Stimulated activated CD8-positive, alpha-beta memory T cell treated with anti-CD3 and anti-CD28 coated beads, Interleukin-15, amount 100 ng/mL, for 1 hour (primary cell): Measurements from ENCODE around the gene CDHR1.
"Not testable (repeated sequence)": the region's sequence is repeated elsewhere in the genome, so short reads cannot be mapped to it uniquely, and the experiment has no call there.

Experiments used
- DNase-seq: peaks from one replicate; pipeline ENCODE4 v3.0.0-alpha.2; 2020; ENCODE audit warnings: low read depth

The CDHR1 gene

DNA sequence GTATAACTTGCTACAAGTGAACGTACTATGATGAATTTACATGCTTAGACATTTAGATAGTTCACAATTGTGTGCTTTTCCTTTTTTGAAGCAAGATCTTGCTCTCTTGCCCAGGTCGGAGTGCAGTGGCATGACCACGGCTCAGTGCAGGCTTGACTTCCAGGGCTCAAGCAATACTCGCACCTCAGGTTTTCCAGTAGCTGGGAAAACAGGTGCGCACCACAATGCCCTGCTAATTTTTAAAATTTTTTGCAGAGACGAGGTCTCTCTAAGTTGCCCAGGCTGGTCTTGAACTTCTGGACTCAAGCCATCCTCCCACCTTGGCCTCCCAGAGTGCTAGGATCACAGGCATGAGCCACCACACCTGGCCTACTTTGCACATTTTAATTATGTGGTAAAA lies 18.9 kb upstream of the CDHR1 start:
- DNase-seq = no peak

DNA sequence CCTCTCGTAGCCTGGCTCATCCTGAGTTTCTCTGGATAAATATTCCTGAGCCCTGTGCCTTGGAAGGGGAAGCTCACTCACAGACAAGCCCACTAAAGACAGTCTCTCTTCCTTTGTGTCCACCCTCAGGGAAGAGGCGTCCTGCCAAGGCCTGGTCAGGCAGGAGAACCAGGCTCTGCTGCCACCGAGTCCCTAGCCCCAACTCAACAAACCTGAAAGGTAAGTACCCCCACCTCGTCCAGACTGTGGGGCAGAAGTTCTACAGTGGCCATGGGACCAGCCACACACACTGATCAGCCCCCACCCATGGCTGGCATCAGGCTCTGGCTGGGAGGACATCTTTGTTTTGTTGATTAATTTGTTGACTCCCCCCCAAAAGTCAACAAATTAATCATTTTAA lies 18.0 kb upstream of the CDHR1 start:
- no peak for DNase-seq

DNA sequence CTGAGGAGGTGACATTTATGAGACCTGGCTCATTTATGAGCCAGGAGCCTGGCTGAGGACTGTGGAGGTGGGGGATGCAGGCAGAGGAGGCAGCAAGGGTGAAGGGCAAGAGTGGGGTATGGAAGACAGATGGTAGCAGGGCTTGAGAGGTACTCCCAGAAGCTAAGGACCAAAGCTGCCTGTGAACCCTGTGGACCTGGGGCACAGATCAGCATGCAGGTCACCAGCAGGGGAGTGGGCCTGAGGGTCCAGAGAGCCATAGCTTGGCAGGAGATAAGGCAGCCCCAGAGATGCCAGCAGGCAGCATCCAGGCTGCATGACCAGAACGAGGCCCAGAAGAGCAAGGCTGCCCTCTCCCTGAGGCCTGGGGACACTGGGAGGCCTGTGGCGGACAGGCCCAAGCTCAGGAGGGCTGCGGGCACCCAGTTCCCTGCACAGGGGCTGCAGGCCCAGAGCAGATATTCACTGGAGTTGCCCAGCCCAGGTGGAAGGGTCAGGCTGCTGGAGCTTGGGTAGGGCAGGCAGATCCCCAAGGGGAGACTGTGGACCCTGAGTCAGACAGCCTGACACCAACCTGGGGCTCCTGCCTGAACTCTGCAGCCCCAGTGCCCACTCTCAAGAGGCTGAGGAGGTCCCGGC lies 17.4 kb upstream of the CDHR1 start:
- DNase-seq = no peak

DNA sequence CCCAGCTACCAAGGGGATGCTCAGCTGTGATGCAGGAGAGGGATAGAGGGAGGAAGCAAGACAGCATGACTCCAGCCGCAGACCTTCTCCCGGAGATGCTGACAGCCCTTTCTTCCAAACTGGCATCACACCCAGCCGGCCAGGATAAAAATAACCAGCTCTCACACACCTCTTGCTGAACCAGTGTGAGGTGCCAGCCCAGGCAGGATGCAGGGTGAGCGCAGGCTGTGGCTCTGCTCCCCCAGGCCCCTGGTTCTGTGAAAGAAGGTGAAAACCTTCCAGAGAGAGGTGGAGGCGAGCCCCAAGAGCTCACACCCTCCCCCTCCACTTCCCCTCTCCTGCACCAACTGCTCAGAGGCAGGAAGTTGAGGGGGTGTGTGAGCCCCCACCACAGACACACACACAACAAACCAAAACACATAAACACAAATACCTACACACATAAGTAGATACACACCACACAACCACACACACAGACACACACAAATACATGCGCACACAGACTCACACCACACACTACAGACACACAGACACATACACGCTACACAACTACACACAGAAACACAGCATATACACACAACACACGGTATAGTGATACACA lies 16.7 kb upstream of the CDHR1 start:
- no peak for DNase-seq

DNA sequence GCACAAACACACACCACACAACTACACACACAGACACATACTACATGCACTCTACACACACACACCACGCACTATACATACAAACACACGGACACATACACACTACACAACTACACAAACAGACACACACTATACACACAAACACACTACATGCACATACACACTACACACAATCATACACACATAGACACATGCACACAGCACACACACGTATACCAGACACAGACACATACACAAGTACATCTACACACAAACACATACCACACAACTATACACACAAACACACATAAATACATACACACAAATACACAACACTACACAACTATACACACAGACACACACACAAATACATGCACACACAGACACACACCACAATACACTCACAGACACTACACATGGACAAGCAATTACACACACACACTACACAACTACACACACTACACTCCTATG lies 16.2 kb upstream of the CDHR1 start:
- DNase-seq = no peak

DNA sequence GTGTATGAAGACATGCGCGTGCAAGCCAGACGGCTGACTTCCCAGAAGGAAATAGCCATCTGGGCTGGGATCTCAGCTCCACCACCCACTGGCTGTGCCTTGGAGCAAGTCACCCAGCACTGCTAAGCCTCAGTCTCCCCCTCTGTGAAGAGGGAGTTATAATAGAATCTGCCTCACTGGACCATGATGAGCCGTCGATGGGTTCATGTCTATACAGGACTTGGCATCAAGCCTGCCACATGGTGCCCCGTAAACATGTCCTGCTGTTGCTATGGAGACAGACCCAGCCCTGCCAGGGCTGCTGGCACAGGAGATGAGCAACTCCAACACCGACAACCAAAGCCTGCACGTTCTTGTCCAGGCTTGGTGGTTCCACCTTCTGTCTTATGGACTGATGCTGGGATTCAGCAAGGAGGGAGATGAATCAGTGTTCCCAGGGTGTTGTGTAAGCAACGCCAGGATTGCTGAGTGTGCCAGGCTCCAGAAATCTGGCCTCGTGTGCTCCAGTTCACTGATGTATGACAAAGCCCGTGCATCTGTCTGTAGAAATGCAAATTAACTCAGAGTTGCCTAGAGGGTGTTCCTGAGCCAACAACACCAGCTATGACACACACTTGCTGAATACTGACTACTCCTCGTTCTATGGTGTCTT lies 15.2 kb upstream of the CDHR1 start:
- DNase-seq = no peak

DNA sequence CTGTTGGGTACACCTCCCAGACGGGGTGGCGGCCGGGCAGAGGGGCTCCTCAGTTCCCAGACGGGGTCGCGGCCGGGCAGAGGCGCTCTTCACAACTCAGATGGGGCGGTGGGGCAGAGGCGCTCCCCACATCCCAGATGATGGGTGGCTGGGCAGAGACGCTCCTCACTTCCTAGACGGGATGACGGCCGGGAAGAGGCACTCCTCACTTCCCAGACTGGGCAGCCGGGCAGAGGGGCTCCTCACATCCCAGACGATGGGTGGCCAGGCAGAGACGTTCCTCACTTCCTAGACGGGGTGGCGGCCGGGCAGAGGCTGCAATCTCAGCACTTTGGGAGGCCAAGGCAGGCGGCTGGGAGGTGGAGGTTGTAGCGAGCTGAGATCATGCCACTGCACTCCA lies 14.0 kb upstream of the CDHR1 start:
- DNase-seq = not testable (repeated sequence)

DNA sequence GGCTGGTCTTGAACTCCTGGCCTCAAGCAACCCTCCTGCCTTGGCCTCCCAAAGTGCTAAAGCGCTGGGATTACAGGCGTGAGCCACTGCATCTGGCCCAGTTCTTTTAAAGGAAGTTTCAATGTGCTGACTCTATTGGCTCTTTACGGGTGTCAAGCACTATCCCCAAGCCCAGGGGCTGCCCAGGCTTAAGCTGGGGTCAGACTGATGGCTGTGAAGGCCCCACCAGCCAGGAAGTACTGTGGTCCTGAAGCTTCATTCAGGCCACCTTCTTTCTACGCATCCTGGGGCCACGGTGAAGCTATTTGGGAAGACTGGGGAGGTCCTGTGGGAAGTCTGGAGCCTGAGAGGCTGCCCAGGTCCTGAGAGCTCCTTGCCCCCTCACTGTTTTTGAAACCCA lies 12.7 kb upstream of the CDHR1 start:
- no peak for DNase-seq

DNA sequence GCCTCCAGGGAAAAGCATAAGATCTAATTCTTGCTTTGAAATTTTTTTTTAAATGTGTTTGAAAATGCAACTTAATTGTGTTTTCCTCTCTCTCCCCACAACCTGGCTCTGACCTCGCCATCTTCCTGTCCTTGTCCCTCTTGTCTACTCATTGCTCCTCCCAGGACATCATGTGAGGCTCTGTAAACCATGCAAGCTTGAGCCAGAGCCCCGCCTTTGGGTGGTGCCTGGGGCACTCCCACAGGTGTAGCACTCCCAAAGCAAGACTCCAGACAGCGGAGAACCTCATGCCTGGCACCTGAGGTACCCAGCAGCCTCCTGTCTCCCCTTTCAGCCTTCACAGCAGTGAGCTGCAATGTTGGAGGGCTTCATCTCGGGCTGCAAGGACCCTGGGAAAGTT lies 9.8 kb upstream of the CDHR1 start:
- no peak for DNase-seq

DNA sequence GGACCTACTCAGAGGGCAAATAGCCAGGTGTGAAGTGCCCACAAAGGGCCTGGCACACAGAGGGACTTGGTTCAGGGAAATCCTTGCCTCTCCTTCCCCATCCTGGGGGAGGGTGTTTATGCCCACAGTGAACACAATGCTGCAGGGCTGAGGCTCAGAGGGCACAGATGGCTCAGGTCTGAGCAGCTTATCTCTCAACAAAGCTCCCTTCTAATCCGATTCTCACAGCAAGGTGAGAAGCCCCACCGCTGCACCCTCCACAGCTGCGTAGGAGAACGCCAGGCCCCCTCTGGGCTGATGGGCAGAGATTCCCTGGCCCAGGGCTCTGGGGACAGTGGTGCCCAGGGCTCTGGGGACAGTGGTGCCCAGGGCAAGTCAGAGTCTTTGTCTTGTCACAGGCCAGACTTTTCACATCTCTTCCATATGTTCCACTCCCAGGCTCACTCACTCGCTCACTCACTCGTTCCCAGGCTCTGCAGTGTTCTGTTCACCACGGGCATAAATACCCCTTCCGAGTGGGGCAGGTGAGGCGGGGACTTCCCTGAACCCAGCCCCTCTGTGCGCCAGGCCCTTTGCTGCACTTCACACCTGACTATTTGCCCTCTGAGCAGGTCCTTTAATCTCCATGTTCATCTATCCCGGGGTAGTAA lies 8.7 kb upstream of the CDHR1 start:
- DNase-seq = no peak

DNA sequence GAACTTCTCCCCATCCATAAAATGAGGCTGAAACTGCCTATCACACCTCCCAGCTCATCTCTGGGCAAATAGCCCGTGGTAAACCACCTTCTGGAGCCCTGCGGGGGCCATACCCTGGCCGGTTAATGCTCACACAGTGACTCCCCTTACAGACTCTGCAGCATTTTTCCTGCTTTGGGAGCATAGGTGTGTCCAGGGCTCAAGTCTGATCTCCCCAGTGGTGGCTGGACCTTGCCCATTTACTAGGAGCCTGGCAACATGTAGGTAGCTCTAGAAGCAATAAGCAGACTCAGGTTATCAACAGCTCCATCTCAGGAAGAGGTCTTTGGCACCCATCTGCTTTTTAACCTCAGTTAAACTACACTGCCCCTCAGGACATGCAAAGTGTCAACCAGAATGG lies 5.5 kb upstream of the CDHR1 start:
- DNase-seq = no peak

DNA sequence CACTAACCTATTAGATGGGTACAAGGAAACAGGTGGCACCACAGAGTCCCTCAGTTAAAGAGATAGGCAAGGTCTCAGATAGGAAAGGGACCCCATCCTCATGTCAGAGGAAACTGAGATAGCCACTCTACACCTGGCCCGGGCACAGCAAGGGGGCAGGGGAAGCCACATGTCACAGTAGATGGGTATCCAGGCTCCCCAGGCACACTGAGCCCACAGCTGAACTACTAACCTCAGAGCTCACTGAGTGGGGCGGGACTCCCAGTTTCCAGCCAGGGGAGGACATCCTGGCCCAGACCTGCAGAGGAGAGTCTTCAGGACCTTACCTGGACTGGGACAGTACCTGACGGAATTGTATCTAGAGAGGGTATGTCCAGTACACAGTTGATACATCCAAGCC lies 3.7 kb upstream of the CDHR1 start:
- no peak for DNase-seq

DNA sequence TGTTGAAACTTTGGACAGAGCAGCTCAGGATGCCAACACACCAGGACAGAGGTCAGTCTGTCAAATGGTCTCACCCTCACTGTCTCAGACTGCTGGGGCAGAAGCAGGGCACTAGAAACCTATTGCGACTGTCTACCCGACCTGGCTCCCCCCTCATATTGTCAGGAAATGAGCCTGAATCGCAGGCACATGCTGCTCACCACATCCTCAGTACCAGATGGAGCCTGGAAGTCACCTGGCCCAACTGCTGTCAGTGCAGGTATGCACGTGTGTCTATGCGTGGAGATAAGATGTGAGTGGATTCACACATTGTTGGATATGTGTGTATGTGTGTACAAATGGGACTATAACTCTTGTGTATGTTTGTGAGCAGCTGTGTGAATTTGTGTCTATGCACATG lies 3.2 kb upstream of the CDHR1 start:
- DNase-seq = no peak

DNA sequence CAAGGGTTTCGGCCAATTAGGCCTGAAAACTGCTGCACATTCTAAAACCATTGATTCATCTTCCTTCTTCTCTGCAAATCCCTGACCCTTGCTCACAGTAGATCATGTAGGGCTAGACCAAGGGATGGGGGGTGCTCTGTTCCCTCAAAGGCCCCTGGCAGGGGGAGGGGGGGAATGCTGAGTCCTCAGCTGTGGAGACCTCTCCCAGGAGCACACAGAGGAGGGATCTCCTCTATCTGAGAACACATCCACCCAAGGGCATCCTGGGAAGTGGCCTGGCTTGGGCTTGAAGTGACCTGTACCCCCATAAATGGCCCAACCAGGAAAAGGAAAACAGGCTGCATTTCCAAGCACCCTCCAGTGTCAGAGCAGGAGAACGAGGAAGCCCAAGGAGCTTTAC lies 1.0 kb upstream of the CDHR1 start:
- no peak for DNase-seq

DNA sequence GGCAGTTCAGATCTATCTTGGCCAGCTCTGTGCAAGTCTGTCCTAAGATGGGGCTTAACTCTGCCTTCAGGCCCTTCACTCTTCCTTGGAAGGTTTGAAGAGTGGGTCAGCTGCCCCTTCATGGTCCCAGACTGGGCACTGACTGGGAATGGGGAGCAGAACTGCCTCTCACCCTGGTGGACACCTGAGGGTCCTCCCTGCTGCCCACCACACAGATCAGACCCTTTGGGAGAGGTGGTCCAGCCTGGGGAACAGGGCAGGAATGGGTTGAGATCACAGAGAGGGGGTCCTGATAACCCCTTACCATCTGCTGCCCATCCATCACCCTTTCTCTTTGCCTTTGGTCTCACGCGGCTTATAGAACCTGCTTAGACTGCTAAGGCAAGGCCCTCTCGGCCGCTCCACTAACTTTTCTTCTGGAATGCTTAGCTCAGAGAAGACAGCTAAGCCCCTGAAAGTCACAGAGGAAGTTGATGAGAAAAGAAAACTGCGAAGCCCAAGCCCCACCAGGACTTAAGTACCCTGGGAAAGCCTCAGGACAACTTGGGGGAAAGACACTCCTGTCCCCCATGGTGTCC lies 402 bp upstream of the CDHR1 start:
- DNase-seq = no peak

DNA sequence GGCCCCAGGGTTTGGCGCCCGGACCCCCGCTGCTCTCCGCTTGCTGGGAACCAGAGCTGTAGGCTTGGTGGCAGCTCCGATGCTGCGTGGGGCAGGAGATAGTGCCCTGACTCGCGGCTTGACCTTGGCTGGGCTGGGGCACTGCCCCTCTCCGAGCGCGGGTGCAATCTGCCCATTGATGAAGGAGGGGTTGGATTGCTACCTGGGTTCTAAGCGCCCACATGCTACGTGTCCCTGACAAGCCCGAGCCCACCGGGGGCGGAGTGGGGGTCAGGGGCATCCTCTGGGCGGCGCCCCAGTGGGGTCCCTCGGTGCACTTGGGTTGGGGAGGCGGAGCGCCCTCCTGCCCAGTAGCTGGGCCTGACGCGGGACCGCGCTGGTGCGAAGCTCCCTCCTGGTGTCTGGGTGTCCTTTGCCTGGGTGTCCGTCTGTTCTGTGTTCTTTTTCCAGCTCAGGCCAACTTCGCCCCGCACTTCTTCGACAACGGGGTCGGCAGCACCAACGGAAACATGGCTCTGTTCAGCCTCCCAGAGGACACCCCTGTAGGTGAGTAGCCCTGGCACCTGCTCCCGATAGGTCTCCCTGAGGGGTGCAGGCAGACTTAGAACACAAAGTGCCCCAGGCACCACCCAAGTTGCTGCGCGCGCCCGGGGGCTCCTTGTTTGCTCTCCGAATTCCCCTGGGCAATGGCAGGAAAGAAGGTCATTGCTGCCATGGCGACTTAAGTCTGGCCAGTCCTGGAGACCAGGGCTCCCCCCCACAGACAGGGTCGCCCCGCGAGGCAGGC lies 900 bp downstream of the CDHR1 start:
- DNase-seq = no peak

DNA sequence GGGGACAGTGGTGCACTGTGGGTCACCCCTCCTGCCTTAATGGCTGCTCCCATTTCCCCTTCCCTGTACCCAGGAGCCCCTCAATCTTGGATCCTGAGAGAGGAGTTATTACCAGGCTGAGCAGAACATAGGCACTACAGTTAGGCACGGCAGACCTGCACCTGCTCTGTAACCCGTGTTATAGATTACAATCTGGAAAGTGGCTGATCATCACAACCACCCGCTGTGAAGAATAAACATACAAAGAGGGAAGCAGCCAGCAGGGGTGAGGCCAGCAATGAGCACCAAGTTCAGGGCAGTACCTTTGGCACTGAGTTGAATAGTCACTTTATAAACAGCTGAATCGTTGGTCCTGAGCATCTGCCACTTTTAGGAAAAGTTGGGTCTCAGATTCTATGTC lies 1.7 kb downstream of the CDHR1 start:
- DNase-seq = no peak

DNA sequence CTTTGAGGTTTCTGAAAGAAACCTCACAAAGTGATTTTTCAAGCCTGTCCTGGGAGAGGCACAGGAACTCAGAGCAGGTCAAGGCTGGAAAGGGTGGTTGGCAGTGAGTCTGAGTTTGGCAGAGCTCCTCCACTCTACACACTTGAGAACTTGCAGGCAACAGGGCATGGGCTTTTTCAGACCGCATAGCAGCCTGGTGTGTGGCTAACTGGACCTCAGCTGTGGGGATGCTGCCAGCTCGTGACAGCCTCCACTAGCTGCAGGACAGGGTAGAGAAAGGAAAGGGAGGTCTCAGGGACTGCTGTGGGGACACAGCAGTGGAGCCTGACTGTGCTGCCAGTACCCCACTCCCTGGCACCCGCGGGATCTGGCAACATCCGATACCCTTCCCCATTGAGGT lies 2.6 kb downstream of the CDHR1 start:
- no peak for DNase-seq

DNA sequence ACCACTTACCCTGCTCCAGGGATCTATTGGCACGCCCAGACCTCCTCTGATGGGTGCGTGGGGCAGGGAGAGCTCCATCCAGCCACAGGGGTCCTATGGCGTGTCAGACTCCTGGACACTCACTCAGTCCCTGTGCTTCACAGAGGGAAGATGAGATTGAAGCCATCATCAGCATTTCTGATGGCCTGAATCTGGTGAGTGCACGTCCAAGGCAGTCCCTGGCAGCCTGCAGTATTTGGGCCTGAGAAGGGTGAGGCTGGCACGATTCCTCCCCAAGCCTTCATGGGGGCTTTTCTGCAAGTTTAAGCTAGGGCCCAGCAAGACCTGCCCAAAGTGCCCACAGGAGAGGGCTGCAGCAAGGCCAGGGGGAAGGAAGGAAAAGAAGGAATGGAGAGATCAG lies 3.3 kb downstream of the CDHR1 start:
- DNase-seq = no peak

DNA sequence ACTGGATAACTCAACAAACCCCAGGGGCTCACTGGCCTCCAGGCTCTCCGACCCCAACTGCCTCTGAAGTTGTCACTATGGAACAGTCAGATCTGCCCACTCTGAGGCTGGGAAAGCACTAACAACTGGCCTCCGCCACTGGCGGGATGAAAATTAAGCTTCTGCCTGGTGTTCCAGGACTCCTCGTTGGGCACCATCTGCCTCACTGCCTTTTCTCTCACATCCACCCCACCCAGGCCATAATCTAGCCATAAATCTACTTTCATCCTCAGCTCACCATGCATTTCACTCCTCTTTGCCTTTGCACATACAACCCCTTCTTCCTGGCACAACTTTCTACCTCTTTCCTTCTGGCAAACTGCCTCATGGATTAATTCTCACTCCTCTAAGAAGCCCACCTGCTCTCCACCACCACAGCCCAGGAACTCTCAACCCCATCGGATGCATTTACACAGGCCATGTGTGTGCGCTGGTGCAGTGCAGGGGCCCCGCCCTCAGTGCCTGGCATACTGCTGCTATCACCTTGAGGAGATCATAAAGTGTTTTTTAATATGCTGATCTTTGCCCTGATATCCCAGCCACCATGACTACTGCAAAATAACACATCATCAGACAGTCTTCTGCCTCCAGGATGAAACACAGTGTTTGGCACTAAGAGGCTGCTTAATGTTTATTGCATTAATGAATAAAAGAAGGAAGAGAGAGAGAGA lies 4.0 kb downstream of the CDHR1 start:
- DNase-seq = no peak

DNA sequence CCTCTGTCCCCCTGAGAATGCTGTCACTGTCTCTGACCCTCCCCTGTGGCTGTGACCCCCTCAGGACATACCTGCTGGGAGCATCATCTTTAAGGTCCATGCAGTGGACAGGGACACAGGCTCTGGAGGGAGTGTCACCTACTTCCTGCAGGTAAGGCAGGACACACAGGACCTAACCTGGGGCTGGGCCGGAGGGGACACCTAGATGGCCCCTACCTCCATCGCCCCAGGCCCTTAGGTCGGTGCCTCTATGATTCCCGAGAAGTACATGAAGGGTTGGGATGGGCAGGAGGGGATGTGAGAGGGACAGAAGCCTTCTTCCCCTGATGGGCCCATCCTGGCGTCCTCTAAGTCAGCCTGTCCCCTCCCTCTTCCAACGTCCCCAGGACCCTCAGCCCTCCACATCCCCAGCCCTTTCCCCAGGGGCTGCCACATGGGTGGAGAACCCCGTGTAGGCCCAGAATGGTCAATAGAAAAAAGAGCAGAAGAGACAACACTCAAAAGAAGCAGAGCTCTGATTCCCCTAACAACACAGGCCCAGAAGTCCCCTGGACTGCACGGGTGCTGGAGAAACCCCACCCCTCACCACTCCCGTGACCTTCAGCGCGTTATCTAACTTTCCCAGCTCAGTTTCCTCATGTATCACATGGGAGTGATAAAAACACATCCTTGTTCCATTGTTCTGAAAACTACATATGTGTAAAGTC lies 6.4 kb downstream of the CDHR1 start:
- no peak for DNase-seq
